Sigmoid colon (tissue), 7 donors: ENCODE measurements around the gene DYSF. TPM values are rescaled to one million over a fixed set of nuclear protein-coding genes. Genes with fewer than 3 reads are reported as not detected.
A peak's percentile ranks its signal among the peaks of the same experiment; 100 is the strongest.

Experiments
- DNase-seq: peaks from one replicate; pipeline ENCODE4 v3.0.0-alpha.2; 2019
- H3K27ac ChIP-seq, 4 donors: fragments of 200-600 bp; sonication (generic); one replicate each; pipeline ENCODE4 v1.5.1; 2016 to 2019; ENCODE audit warnings: mild to moderate bottlenecking in 1 of 4
- H3K27me3 ChIP-seq, 3 donors: fragments of 200-600 bp; sonication (generic); one replicate each; pipeline ENCODE4 v1.5.1; 2019; ENCODE audit warnings: mild to moderate bottlenecking in 1 of 3
- H3K36me3 ChIP-seq, 4 donors: fragments of 200-600 bp; sonication (generic); one replicate each; pipeline ENCODE4 v1.5.1; 2016 to 2019
- H3K4me1 ChIP-seq, 4 donors: fragments of 200-600 bp; sonication (generic); one replicate each; pipeline ENCODE4 v1.5.1; 2017 to 2019
- H3K4me3 ChIP-seq, 4 donors: fragments of 200-600 bp; sonication (generic); one replicate each; pipeline ENCODE4 v1.5.1; 2017 to 2019; ENCODE audit warnings: mild to moderate bottlenecking in 2 of 4, moderate library complexity in 1 of 4
- H3K9me3 ChIP-seq, 4 donors: fragments of 200-600 bp in 3 of 4; sonication (generic) in 3 of 4; one replicate each; pipeline versions ENCODE4 v1.5.1 to v1.6.1; 2013 to 2019
- CTCF ChIP-seq, 4 experiments: fragments of 450-650 bp in 3 of 4; fragments of 200-600 bp in 1 of 4; IDR thresholded peaks; one replicate each; pipeline ENCODE4 v1.5.1; 2016 to 2019; ENCODE audit warnings: antibody characterized with exemption in 4 of 4, mild to moderate bottlenecking in 3 of 4, moderate library complexity in 2 of 4
- EP300 ChIP-seq, 4 donors: sonication (generic); formaldehyde crosslinking; IDR thresholded peaks; one replicate each; pipeline ENCODE4 v1.6.1; 2017; ENCODE audit warnings: antibody characterized with exemption in 4 of 4
- POLR2A ChIP-seq, 2 donors: fragments of 450-650 bp; IDR thresholded peaks; one replicate each; pipeline ENCODE4 v1.6.1; 2016; ENCODE audit warnings: antibody characterized with exemption in 2 of 2, mild to moderate bottlenecking in 2 of 2, moderate library complexity in 2 of 2
- POLR2AphosphoS5 ChIP-seq, 4 donors: sonication (generic); formaldehyde crosslinking; IDR thresholded peaks; one replicate each; pipeline ENCODE4 v1.6.1; 2017; ENCODE audit warnings: antibody characterized with exemption in 4 of 4
- WGBS, 2 donors: extraction: QIAGEN DNeasy Blood & Tissue Kit; methylation state at CpG; one replicate each; pipeline ENCODE4 v1.1.7; 2013; 5-methylcytosine and 5-hydroxymethylcytosine counted together
- intact Hi-C: fragments of 100-400 bp; cut with DNase I; formaldehyde crosslinking; loops from one replicate; pipeline ENCODE4 v1.15.1; 2023
- polyA plus RNA-seq, 3 donors: library from polyadenylated mRNA; stranded (reverse); fragments of 200-250 nt; gene quantifications; one replicate each; pipeline ENCODE4 v1.2.3, GENCODE V29; 2013
- total RNA-seq, 4 donors: library from RNA; depleted of rRNA; stranded (reverse); fragments of >200 nt; gene quantifications; one replicate each; pipeline ENCODE4 v1.1.0, GENCODE V29; 2016
- donor health status: healthy with polysubstance abuse.
- donor health status: Bipolar disorder and iron deficiency.
- donor health status: healthy.

Gene DYSF
- total and polyA plus RNA-seq, 7 donors: 1.6 to 49.6 (median 12.5) TPM

GRCh38 chr2:71538241-71538640, 84.9 kb downstream of the DYSF start:
- Histone ChIP-seq H3K27me3 (no peaks in the 10 kb centered on the region), H3K9me3 (no peaks in the 10 kb centered on the region), H3K4me1 (no peaks in the 10 kb centered on the region), H3K27ac (no peak overlapping the region), H3K4me3 (no peak overlapping the region), H3K36me3 (peaks cover 0 to 30% (median 7%) of the 10 kb centered on the region in 4 donors)
- TF ChIP-seq POLR2AphosphoS5 (IDR thresholded peaks at IDR 0.05) (no peak), POLR2A (IDR thresholded peaks at IDR 0.05) (no peak), EP300 (IDR thresholded peaks at IDR 0.05) (no peak), CTCF (IDR thresholded peaks at IDR 0.05) (no peak)
- 92 to 95% methylated on average over 3 of the region's 3 CpGs for WGBS, 2 donors
- intact Hi-C loops: no loop called here
- DNase-seq: peak; percentile 46

- TF ChIP-seq POLR2AphosphoS5 (IDR thresholded peaks at IDR 0.05) (no peak), POLR2A (IDR thresholded peaks at IDR 0.05) (no peak), CTCF (IDR thresholded peaks at IDR 0.05) (no peak), EP300 (IDR thresholded peaks at IDR 0.05) (no peak)
- Histone ChIP-seq H3K4me3 (no peak overlapping the region), H3K27ac (no peak overlapping the region), H3K27me3 (no peaks in the 10 kb centered on the region), H3K36me3 (peaks cover 0 to 30% (median 7%) of the 10 kb centered on the region in 4 donors), H3K9me3 (no peaks in the 10 kb centered on the region), H3K4me1 (no peaks in the 10 kb centered on the region)
- peak; percentile 34 for DNase-seq
- WGBS, 2 donors: 82 to 89% methylated on average over 12 of the region's 12 CpGs
- intact Hi-C loops: no loop called here
Measured at GRCh38 chr2:71538656-71539265, 85.4 kb downstream of the DYSF start.

- 88 to 96% methylated on average over 1 of the region's 1 CpG for WGBS, 2 donors
- Histone ChIP-seq H3K27me3 (no peaks in the 10 kb centered on the region), H3K27ac (no peak overlapping the region), H3K36me3 (peaks cover 0 to 17% (median 0%) of the 10 kb centered on the region in 4 donors), H3K4me1 (no peaks in the 10 kb centered on the region), H3K4me3 (no peak overlapping the region), H3K9me3 (no peaks in the 10 kb centered on the region)
- intact Hi-C loops: loop anchor here (10.0 kb wide), 1 partner anchor 1204 kb away; no protein-coding TSS in a partner anchor
- no peak for TF ChIP-seq EP300 (IDR thresholded peaks at IDR 0.05)
- no peak for TF ChIP-seq POLR2A (IDR thresholded peaks at IDR 0.05)
- TF ChIP-seq CTCF (IDR thresholded peaks at IDR 0.05): no peak
- TF ChIP-seq POLR2AphosphoS5 (IDR thresholded peaks at IDR 0.05): no peak
- no peak for DNase-seq
Measured at GRCh38 chr2:71540818-71541217, 87.5 kb downstream of the DYSF start.

- Histone ChIP-seq H3K4me3 (no peak overlapping the region), H3K27me3 (no peaks in the 10 kb centered on the region), H3K27ac (peak overlapping the region in 1 of 4 donors; percentile 51), H3K4me1 (no peaks in the 10 kb centered on the region), H3K9me3 (no peaks in the 10 kb centered on the region), H3K36me3 (no peaks in the 10 kb centered on the region)
- intact Hi-C loops: loop anchor here (5.0 to 10.0 kb wide), 2 partner anchors 452 to 1200 kb away; no protein-coding TSS in a partner anchor
- 39 to 53% methylated on average over 9 of the region's 9 CpGs for WGBS, 2 donors
- TF ChIP-seq POLR2A (IDR thresholded peaks at IDR 0.05): no peak
- TF ChIP-seq CTCF (IDR thresholded peaks at IDR 0.05): no peak
- peak in 3 of 4 donors; percentile 11 to 34 (median 32) for TF ChIP-seq POLR2AphosphoS5 (IDR thresholded peaks at IDR 0.05)
- TF ChIP-seq EP300 (IDR thresholded peaks at IDR 0.05): no peak
- peak; percentile 58 for DNase-seq
Measured at GRCh38 chr2:71544919-71545571, 91.7 kb downstream of the DYSF start.
